Measurements from ENCODE around the gene KCNIP3.
"Not testable (repeated sequence)": the region's sequence is repeated elsewhere in the genome, so short reads cannot be mapped to it uniquely, and the experiment has no call there.

The KCNIP3 gene

DNA sequence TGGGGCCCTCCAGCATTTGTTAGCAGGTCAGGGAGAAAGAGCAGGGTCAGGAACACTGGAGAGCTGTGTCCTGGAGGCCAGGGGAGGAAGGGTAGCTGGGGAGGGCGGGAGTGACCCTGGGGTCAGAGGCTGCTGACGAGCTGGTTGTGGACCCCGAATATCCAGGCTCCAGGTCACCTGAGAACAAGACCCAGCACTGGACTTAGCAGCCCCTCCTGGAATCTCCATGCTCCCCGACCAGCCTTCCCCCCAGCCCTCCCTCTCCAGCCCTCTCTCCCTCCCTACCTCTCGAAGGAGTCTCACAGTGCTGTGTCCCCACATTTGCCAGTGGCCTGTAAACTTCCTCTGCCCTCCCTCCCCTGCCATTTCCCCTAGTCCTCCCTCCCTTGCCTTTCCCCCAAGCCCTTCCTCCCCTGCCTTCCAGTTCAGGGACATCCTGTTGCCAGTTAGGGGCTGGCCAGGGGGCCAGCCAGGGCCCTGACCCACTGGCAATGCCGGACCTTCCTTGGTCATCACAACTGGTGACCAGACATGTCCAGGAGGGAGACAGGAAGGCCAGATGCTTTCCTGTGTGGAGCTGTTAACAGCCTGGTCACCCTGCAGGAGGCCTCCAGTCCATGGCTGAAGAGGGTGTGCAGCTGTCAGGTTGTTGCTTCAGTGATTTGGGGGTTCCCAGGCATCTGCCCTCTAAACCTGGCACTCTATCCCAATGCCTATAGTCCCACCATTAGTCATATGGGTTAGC, 55.3 kb downstream of the KCNIP3 start:
- DNase-seq (ENCODE audit: low read depth), result no peak
- H3K4me3 ChIP-seq (replicated peaks; ENCODE audit: low read depth, low read length), result no peak overlapping the region
- TF ChIP-seq, protein P1, sequence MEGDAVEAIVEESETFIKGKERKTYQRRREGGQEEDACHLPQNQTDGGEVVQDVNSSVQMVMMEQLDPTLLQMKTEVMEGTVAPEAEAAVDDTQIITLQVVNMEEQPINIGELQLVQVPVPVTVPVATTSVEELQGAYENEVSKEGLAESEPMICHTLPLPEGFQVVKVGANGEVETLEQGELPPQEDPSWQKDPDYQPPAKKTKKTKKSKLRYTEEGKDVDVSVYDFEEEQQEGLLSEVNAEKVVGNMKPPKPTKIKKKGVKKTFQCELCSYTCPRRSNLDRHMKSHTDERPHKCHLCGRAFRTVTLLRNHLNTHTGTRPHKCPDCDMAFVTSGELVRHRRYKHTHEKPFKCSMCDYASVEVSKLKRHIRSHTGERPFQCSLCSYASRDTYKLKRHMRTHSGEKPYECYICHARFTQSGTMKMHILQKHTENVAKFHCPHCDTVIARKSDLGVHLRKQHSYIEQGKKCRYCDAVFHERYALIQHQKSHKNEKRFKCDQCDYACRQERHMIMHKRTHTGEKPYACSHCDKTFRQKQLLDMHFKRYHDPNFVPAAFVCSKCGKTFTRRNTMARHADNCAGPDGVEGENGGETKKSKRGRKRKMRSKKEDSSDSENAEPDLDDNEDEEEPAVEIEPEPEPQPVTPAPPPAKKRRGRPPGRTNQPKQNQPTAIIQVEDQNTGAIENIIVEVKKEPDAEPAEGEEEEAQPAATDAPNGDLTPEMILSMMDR (IDR thresholded peaks at IDR 0.05; ENCODE audit: low read length, missing control alignments), result no peak

DNA sequence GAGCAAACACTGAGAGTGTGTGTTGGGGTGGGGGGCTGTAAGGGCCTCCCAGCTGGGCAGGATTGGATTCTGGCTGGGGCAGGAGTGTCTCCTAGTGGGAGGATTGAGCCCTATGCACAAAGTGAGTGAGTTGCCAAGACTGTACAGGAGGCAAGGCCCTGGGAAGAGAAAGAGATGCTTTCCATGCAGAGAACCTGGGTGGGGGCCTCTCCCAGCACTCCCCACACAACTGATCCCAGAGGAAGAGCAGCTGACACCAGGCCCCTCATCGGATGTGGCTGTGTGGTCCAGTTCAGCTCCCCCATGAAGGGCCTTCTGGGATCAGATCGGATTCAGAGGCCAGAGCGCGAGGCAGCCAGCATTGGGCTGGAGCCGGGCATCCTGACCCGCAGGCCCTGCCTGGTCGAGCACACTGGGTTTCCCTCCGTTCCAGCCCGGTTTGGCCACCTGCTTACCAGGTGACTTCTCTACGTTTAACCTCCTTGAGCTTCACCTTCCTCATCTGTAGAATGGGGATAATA, 56.0 kb downstream of the KCNIP3 start:
- TF ChIP-seq, protein P1 (IDR thresholded peaks at IDR 0.05; ENCODE audit: low read length, missing control alignments), result no peak
- no peak for DNase-seq (ENCODE audit: low read depth)
- H3K4me3 ChIP-seq (replicated peaks; ENCODE audit: low read depth, low read length), result no peak overlapping the region

DNA sequence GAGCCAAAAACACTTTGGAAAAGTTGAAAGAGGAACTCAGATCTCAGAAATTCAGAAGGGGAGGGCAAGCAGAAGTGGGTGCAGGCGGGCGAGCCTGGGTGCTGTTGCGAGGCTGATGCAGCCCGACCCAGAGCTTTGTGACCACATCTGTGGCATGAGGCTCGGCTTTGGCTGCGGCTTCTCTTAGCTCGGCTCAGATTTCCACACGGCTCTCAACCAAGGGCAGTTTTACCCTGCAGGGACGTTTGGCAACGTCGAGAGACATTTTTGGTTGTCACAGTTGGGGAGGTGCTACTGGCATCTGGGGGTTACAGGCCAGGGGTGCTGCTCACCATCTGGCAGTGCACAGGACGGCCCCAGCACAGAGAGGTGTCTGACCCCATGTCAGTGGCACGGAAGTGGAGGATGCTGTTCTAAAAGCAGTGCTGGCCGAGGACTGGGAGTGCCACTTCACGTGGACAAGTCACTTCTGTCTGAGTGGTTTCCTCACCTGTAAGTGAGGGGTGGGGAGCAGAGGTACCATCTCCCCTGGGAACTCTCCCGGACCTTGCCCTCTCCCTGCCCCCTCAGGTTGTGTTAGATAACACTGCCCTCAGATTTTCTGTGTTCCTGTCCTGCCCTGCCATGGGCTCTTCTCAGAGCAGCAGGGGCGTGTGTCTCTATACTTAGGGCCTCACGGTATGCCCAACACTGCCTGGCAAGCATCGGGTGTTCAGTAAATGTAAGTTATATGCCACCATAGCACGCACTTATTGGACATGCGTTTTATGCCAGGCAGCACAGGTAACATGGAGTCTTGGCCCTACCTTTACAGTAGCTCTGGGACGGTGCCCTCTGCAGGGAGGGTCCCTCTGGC, 56.7 kb downstream of the KCNIP3 start:
- H3K4me3 ChIP-seq (replicated peaks; ENCODE audit: low read depth, low read length), result no peak overlapping the region
- TF ChIP-seq, protein P1 (IDR thresholded peaks at IDR 0.05; ENCODE audit: low read length, missing control alignments), result no peak
- no peak for DNase-seq (ENCODE audit: low read depth)

DNA sequence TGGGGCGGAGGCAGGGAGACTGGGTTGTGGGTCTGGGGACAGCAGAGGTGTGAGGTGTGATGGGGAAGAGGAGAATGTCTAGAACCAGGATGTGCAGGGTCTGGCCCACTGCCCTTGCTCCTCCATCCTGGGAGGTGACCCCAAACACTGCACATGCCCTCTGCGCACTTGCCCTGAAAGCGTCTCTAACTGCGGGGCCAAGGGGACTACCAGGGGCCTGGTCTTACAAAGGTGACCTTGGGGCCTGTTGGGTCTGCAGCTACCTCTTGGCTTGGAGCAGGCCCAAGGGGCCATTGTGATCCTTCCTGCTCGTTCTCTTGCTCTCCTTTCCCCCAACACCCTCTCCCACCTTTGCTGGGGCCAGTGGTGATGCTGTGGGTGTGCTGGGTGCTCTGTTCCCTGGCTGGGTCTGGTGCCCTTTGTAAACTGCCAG, 57.3 kb downstream of the KCNIP3 start:
- no peak overlapping the region for H3K4me3 ChIP-seq (replicated peaks; ENCODE audit: low read depth, low read length)
- TF ChIP-seq, protein P1 (IDR thresholded peaks at IDR 0.05; ENCODE audit: low read length, missing control alignments), result no peak
- DNase-seq (ENCODE audit: low read depth), result no peak

DNA sequence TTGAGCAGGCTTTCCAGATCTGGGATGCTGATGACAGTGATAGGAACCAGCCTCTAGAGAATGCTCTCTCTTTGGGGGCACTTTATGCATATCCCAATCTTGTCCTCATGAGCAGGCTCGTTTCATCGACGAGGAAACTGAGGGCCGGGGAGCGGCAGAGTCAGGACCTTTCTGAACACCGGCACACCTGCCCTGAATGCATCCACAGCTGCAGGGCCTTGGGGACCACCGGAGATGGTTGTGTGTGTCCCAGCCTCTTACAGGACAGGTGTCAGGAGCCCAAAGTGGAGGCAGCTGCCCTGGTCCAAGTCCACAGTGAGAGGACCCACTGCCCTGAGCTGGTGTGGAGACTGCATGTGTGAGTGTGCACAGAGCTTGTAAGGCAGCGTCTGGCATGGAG, 57.8 kb downstream of the KCNIP3 start:
- DNase-seq (ENCODE audit: low read depth), result no peak
- TF ChIP-seq, protein P1 (IDR thresholded peaks at IDR 0.05; ENCODE audit: low read length, missing control alignments), result no peak
- no peak overlapping the region for H3K4me3 ChIP-seq (replicated peaks; ENCODE audit: low read depth, low read length)

DNA sequence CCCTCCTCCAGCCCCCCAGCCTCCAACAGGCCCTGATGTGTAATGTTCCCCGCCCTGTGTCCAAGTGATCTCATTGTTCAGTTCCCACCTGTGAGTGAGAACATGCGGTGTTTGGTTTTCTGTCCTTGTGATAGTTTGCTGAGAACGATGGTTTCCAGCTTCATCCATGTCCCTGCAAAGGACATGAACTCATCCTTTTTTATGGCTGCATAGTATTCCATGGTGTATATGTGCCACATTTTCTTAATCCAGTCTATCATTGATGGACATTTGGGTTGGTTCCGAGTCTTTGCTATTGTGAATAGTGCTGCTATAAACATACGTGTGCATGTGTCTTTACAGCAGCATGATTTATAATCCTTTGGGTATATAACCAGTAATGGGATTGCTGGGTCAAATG, 58.3 kb downstream of the KCNIP3 start:
- not testable (repeated sequence) for H3K4me3 ChIP-seq (replicated peaks; ENCODE audit: low read depth, low read length); DNase-seq (ENCODE audit: low read depth)
